ENCODE data around the gene NPDC1.

GRCh38 chr9:137041124-137041523 is 4.9 kb downstream of the NPDC1 start:
- TF ChIP-seq CTCF (conservative IDR thresholded peaks at IDR 0.05; ENCODE audit: low read depth, low read length) (no peak), EZH2 (IDR thresholded peaks at IDR 0.05; ENCODE audit: borderline replicate concordance, low read depth, low read length, poor library complexity, severe bottlenecking) (no peak)

All from A673 (cell line).